IMR-90 (cell line): Measurements from ENCODE around the gene WWC2. TPM values are rescaled to one million over a fixed set of nuclear protein-coding genes. Genes with fewer than 3 reads are reported as not detected.

Experiments used
- ATAC-seq: fragments of 200-7000 bp; cut with Tn5 transposase; 2 replicates; pipeline ENCODE4 v1.9.1; 2020; ENCODE audit warnings: low read depth, mild to moderate bottlenecking, moderate library complexity
- BruUV-seq: library from RNA; stranded (reverse); fragments of 400-500 nt; replicated peaks from 2 replicates; lab custom pipeline; 2021; lab: Mats Ljungman, UMichigan
- CTCF ChIA-PET: fragments of 300-600 bp; formaldehyde crosslinking; extraction: SDS; loops from one replicate; lab custom pipeline; 2021; ENCODE audit warnings: antibody characterized with exemption; lab: Yijun Ruan, JAX
- POLR2A ChIA-PET: fragments of 300-600 bp; sonication (Branson Sonifier 250); formaldehyde crosslinking; loops from one replicate; lab custom pipeline; 2022; ENCODE audit warnings: antibody characterized with exemption; ENCODE audit not compliant: unreplicated experiment; lab: Charles Lee
- DNase-seq: peaks from one replicate; pipeline ENCODE4 v3.0.0; 2013
- H2AFZ ChIP-seq: replicated peaks from 2 replicates; pipeline ENCODE3; 2013; ENCODE audit warnings: low read length, mild to moderate bottlenecking; ENCODE audit not compliant: poor library complexity
- H2AK5ac ChIP-seq: 2 replicates; pipeline ENCODE4 v1.6.1; 2013; ENCODE audit warnings: low read depth, low read length, inconsistent platforms
- H2AK9ac ChIP-seq: replicated peaks from 2 replicates; pipeline ENCODE3; 2013; ENCODE audit warnings: mild to moderate bottlenecking, low read depth, low read length, moderate library complexity; ENCODE audit not compliant: poor library complexity
- H2BK120ac ChIP-seq: 2 replicates; pipeline ENCODE4 v1.6.1; 2013; ENCODE audit warnings: low read depth, low read length, inconsistent platforms
- H2BK15ac ChIP-seq: 3 replicates; pipeline ENCODE4 v1.6.1; 2013; ENCODE audit warnings: low read depth, low read length, inconsistent platforms
- H2BK20ac ChIP-seq: 2 replicates; pipeline ENCODE4 v1.6.1; 2013; ENCODE audit warnings: low read depth, mild to moderate bottlenecking, inconsistent platforms, low read length, moderate library complexity
- H2BK5ac ChIP-seq: 2 replicates; pipeline ENCODE4 v1.6.1; 2013; ENCODE audit warnings: mild to moderate bottlenecking, low read depth, low read length, inconsistent platforms; ENCODE audit not compliant: poor library complexity, severe bottlenecking
- H3K14ac ChIP-seq: replicated peaks from 2 replicates; pipeline ENCODE4 v1.6.1; 2013; ENCODE audit warnings: low read depth, low read length, inconsistent platforms
- H3K18ac ChIP-seq: 2 replicates; pipeline ENCODE4 v1.6.1; 2013; ENCODE audit warnings: low read depth, low read length, control low read depth
- H3K23ac ChIP-seq: 2 replicates; pipeline ENCODE4 v1.6.1; 2013; ENCODE audit warnings: low read depth, low read length, inconsistent platforms
- H3K27ac ChIP-seq: 2 replicates; pipeline ENCODE4 v1.5.1; 2013; ENCODE audit warnings: mild to moderate bottlenecking, control low read depth, low read length; ENCODE audit not compliant: insufficient read depth
- H3K27me3 ChIP-seq: 2 replicates; pipeline ENCODE4 v1.6.1; 2013; ENCODE audit warnings: low read length; ENCODE audit not compliant: control insufficient read depth, insufficient read depth
- H3K36me3 ChIP-seq: 2 replicates; pipeline ENCODE4 v1.6.1; 2013; ENCODE audit warnings: low read length, mixed read lengths; ENCODE audit not compliant: control insufficient read depth, insufficient read depth
- H3K4ac ChIP-seq: 2 replicates; pipeline ENCODE4 v1.6.1; 2013; ENCODE audit warnings: low read depth, low read length, inconsistent platforms
- H3K4me1 ChIP-seq: 2 replicates; pipeline ENCODE4 v1.6.1; 2013; ENCODE audit warnings: low read length, mixed read lengths; ENCODE audit not compliant: control insufficient read depth, insufficient read depth
- H3K4me2 ChIP-seq: 2 replicates; pipeline ENCODE4 v1.6.1; 2013; ENCODE audit warnings: low read depth, mild to moderate bottlenecking, control low read depth, low read length, moderate library complexity
- H3K4me3 ChIP-seq: 2 replicates; pipeline ENCODE4 v1.5.1; 2013; ENCODE audit warnings: low read depth, mild to moderate bottlenecking, control low read depth, low read length, moderate library complexity; ENCODE audit not compliant: insufficient read depth
- H3K56ac ChIP-seq: 2 replicates; pipeline ENCODE4 v1.6.1; 2013; ENCODE audit warnings: low read length, inconsistent platforms; ENCODE audit not compliant: insufficient read depth; ENCODE audit errors: extremely low read depth
- H3K79me1 ChIP-seq, 2 experiments: 2 replicates each; pipeline ENCODE4 v1.6.1; 2013; ENCODE audit warnings: low read length in 2 of 2, inconsistent platforms in 1 of 2, low read depth in 1 of 2
- H3K9ac ChIP-seq: 2 replicates; pipeline ENCODE4 v1.6.1; 2013; ENCODE audit warnings: low read depth, low read length, control low read depth
- H3K9me1 ChIP-seq: 2 replicates; pipeline ENCODE4 v1.6.1; 2013; ENCODE audit warnings: low read length, inconsistent platforms; ENCODE audit not compliant: insufficient read depth
- H3K9me3 ChIP-seq: 2 replicates; pipeline ENCODE4 v1.6.1; 2013; ENCODE audit warnings: low read length; ENCODE audit not compliant: control insufficient read depth, insufficient read depth
- H4K20me1 ChIP-seq: 2 replicates; pipeline ENCODE4 v1.6.1; 2013; ENCODE audit warnings: low read length, inconsistent platforms; ENCODE audit not compliant: insufficient read depth
- H4K5ac ChIP-seq: 2 replicates; pipeline ENCODE4 v1.6.1; 2013; ENCODE audit warnings: mild to moderate bottlenecking, low read depth, low read length, control low read depth
- H4K8ac ChIP-seq, 2 experiments: 2 replicates each; pipeline ENCODE4 v1.6.1; 2013; ENCODE audit warnings: low read depth in 2 of 2, low read length in 2 of 2, control low read depth in 1 of 2, inconsistent platforms in 1 of 2
- H4K91ac ChIP-seq: 2 replicates; pipeline ENCODE4 v1.6.1; 2013; ENCODE audit warnings: low read depth, low read length, inconsistent platforms; ENCODE audit not compliant: insufficient read depth
- BHLHE40 ChIP-seq: fragments of 150-350 bp; IDR thresholded peaks from 2 replicates; pipeline ENCODE4 v1.6.1; 2016; ENCODE audit warnings: mild to moderate bottlenecking, low read depth, low read length
- CHD1 ChIP-seq: IDR thresholded peaks from 2 replicates; pipeline ENCODE4 v1.6.1; 2012; ENCODE audit warnings: low read depth, low read length, improper control_type of control experiment
- CTCF ChIP-seq: conservative IDR thresholded peaks from 2 replicates; pipeline ENCODE4 v1.5.1; 2012; ENCODE audit warnings: mild to moderate bottlenecking, low read depth, low read length, improper control_type of control experiment
- ELK1 ChIP-seq: fragments of 150-350 bp; IDR thresholded peaks from 2 replicates; pipeline ENCODE4 v1.6.1; 2016; ENCODE audit warnings: low read depth, mild to moderate bottlenecking, low read length, moderate library complexity, borderline replicate concordance
- FOS ChIP-seq: fragments of 150-350 bp; IDR thresholded peaks from 2 replicates; pipeline ENCODE4 v1.6.1; 2016; ENCODE audit warnings: low read depth, low read length
- MAFK ChIP-seq: IDR thresholded peaks from 2 replicates; pipeline ENCODE4 v1.6.1; 2012; ENCODE audit warnings: low read depth, low read length, improper control_type of control experiment
- MAZ ChIP-seq: IDR thresholded peaks from 2 replicates; pipeline ENCODE4 v1.6.1; 2012; ENCODE audit warnings: low read depth, mild to moderate bottlenecking, low read length, improper control_type of control experiment, moderate library complexity, borderline replicate concordance
- RFX5 ChIP-seq: IDR thresholded peaks from 2 replicates; pipeline ENCODE4 v1.8.0; 2012; ENCODE audit warnings: low read depth, mild to moderate bottlenecking, low read length, moderate library complexity
- SMC3 ChIP-seq: fragments of 150-350 bp; IDR thresholded peaks from 2 replicates; pipeline ENCODE4 v1.6.1; 2016; ENCODE audit warnings: low read depth, mild to moderate bottlenecking, antibody characterized with exemption, low read length, moderate library complexity
- USF2 ChIP-seq: fragments of 150-350 bp; IDR thresholded peaks from 2 replicates; pipeline ENCODE4 v1.6.1; 2017; ENCODE audit warnings: mild to moderate bottlenecking, antibody characterized with exemption, low read length, low read depth
- WGBS, 2 experiments: methylation state at CpG; one replicate each; pipeline versions ENCODE4 v1.1.5 to v1.1.7; 2013; ENCODE audit warnings: missing lambda C conversion rate in 2 of 2; ENCODE audit not compliant: insufficient read length in 1 of 2; ENCODE audit errors: extremely low coverage in 2 of 2; 5-methylcytosine and 5-hydroxymethylcytosine counted together
- dilution Hi-C: fragments of 300-500 bp; cut with HindIII; formaldehyde crosslinking; loops from one replicate; pipeline ENCODE4 v1.14.3; 2018; ENCODE audit warnings: low sequenced_read_pairs; ENCODE audit not compliant: unreplicated experiment
- in situ Hi-C: fragments of 300-500 bp; cut with MboI; formaldehyde crosslinking; loops from 3 replicates; pipeline ENCODE4 v1.14.3; 2019; ENCODE audit warnings: low sequenced_read_pairs, inconsistent platforms, mixed read lengths
- intact Hi-C: fragments of 100-400 bp; cut with micrococcal nuclease; formaldehyde crosslinking; loops from 2 replicates; pipeline ENCODE4 v1.10.0; 2022
- polyA plus RNA-seq, 3 experiments: library from polyadenylated mRNA; depleted of rRNA; stranded (reverse); fragments of >200 nt; gene quantifications; 2 replicates each; pipeline ENCODE4 v1.2.3, GENCODE V29; 2012; ENCODE audit warnings: low replicate concordance in 1 of 3
- total RNA-seq: library from RNA; depleted of rRNA; stranded (reverse); fragments of >200 nt; gene quantifications from 2 replicates; pipeline ENCODE4 v1.2.3, GENCODE V29; 2012

The WWC2 gene
- total and polyA plus RNA-seq, 2 of the 4 experiments (the other 2 are of a cell fraction), result 26.6 to 27.4 TPM

GRCh38 chr4:183356173-183356830 is 257.2 kb downstream of the WWC2 start:
- Histone ChIP-seq H3K4me2 (no peak overlapping the region), H4K8ac (no peak overlapping the region), H3K4me1 (peaks cover 6% of the 10 kb centered on the region), H3K9me1 (no peaks in the 10 kb centered on the region), H2BK20ac (no peak overlapping the region), H2BK120ac (no peak overlapping the region), H3K9ac (no peak overlapping the region), H2BK15ac (no peak overlapping the region), H3K4ac (no peak overlapping the region), H2BK5ac (no peak overlapping the region), H2AK9ac (peak overlapping the region; percentile 5), H3K56ac (no peak overlapping the region), H3K9me3 (no peaks in the 10 kb centered on the region), H3K14ac (no peak overlapping the region), H4K5ac (no peak overlapping the region), H3K36me3 (no peaks in the 10 kb centered on the region), H2AK5ac (peak overlapping the region; percentile 47), H4K20me1 (no peaks in the 10 kb centered on the region), H4K91ac (no peak overlapping the region), H3K18ac (no peak overlapping the region), H3K27ac (no peak overlapping the region), H3K23ac (no peak overlapping the region), H2AFZ (no peak overlapping the region), H3K27me3 (no peaks in the 10 kb centered on the region), H3K79me1 (no peaks in the 10 kb centered on the region), H3K4me3 (no peak overlapping the region)
- ChIA-PET POLR2A (no interaction called here), CTCF (no interaction called here)
- BruUV-seq, result no TSS peak
- ATAC-seq (no peak), DNase-seq (no peak)
- intact Hi-C loops (no loop called here), dilution Hi-C loops (no loop called here), in situ Hi-C loops (no loop called here)
- no peak for TF ChIP-seq FOS
- no peak for TF ChIP-seq CHD1
- no peak for TF ChIP-seq SMC3
- TF ChIP-seq RFX5, result no peak
- no peak for TF ChIP-seq MAFK
- no peak for TF ChIP-seq BHLHE40
- TF ChIP-seq USF2, result no peak
- TF ChIP-seq ELK1, result no peak
- TF ChIP-seq CTCF, result no peak
- TF ChIP-seq MAZ, result no peak
- 83 to 90% methylated on average over 1 to 16 of the region's 20 CpGs for WGBS, 2 experiments
